MV-4-11 (cell line): ENCODE data around the gene BICD2.
A peak's percentile ranks its signal among the peaks of the same experiment; 100 is the strongest.

Experiments used
- DNase-seq: peaks from one replicate; lab custom pipeline; 2025; lab: John Stamatoyannopoulos, UW

BICD2 gene

DNA sequence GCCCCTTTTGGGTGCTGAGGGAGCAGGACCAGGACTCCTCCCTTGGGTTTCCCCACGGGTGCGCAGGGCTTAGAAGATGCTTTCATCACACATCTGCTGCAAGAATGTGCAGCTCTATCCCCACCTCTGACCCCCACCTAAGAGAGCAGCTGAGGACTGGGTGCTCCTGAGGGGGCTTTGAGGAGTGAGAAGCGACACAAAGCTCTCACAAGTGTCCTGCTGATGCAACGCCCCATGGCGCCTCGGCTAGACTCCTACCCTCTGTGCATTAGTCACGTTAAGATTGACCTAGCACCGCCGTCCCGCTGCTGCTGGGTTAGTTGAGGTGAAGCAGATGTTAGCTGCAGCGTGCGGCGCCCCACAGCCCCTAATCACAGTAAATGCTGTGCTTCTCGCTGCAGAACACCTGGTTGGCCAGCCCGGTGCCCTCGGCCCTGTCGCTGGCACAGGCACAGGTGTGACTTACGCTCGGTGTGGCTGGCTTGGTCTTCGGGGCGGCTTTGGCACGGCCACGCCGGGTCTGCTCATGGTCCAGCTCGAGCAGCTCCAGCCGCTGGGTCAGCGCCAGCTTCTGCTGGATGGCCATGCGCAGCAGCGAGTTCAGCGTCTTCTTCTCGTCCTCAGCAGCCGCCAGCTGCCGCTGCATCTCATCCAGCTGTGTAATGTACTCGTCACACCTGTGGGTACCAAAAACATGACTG is 49.7 kb downstream of the BICD2 start:
- DNase-seq: no peak

- DNase-seq: no peak
These were observed 50.6 kb downstream of the BICD2 start for GRCh38 chr9:92714016-92714415.

GRCh38 chr9:92713528-92713927 is 51.1 kb downstream of the BICD2 start:
- no peak for DNase-seq

- no peak for DNase-seq
These were observed 51.9 kb downstream of the BICD2 start for GRCh38 chr9:92712767-92713166.

DNA sequence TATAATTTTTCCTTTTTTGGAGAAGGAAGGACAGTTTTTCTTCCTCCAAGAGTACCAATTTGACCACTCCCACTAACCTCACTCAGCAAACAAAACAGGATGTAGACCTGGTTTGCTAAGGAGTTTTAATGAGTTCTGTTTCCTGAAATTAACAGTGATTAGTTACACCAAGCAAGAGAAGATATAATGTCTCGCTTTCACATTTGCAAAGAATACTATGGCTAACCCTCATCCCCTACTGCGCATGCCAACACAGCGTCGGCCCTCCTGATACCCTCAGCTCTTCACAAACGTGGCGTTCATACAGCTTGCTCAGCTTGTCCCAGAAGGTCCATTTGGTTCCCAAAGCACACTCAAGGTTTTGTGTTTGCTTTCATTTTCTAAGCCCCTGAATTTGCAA is 52.8 kb downstream of the BICD2 start:
- DNase-seq: no peak

- DNase-seq: no peak
These were observed 53.5 kb downstream of the BICD2 start for GRCh38 chr9:92711146-92711545.

DNA sequence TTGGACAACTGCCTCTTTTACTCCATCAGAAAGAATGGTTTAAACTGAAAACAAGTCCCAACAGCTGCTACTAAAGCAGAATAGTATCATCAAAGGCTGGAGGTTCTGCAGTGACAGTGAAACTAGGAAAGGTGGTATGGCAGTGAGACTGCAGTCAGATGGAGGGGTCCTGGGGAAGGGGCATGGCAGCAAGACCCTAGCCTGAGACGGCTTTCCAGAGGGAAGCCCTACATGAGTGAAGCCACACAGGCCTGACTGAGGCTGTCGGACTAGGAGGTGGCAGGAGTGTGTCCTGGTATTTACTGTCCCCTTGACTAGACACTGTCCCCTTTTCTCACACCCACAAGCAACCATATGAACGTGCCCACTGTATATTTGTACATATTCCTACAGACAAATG is 54.3 kb downstream of the BICD2 start:
- DNase-seq: no peak

DNA sequence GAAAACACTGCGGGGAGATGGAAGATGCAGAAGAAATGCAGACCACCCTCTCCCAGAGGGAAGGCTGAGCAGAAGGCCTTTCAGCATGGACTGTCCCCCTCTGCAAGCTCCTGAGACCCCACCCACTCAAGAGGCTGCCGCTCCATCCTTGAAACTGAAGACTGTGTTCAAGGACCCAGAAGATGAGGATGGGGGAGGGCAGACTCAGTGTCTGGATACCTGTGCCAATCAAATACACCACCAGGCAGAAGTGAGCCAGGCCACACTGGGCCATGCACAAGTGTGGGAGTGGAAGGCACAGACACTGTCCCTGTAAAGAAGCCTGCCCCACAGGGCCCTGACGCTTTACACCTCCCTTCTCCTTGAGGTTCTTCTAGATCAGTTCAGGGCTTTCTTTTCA is 54.7 kb downstream of the BICD2 start:
- DNase-seq: no peak

- no peak for DNase-seq
These were observed 55.4 kb downstream of the BICD2 start for GRCh38 chr9:92709240-92709639.

DNA sequence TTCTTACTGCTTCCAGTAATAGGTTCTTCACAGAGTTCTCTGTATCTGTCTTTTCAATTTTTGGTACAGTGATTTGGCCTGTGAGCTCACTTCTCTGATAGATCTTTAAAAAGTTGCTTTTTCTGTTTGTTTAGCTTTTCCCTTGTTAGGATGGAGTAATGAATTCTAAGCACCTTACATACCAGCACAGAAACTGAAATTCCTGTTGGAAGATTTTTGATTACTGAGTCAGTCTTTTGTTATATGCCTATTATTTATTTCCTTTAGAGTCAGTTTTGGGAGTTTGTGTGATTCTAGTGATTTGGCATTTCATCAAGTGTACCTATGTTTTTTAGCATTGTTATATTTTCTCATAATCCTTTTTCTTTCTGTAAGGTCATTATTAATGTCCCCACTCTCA is 57.1 kb downstream of the BICD2 start:
- DNase-seq: no peak

GRCh38 chr9:92706218-92706940 is 58.3 kb downstream of the BICD2 start:
- no peak for DNase-seq

GRCh38 chr9:92704528-92704927 is 60.1 kb downstream of the BICD2 start:
- DNase-seq: no peak

GRCh38 chr9:92696619-92697018 is 68.0 kb downstream of the BICD2 start:
- DNase-seq: peak; percentile 19

GRCh38 chr9:92686954-92687353 is 77.7 kb downstream of the BICD2 start:
- DNase-seq: no peak

GRCh38 chr9:92685022-92685421 is 79.6 kb downstream of the BICD2 start:
- DNase-seq: no peak

DNA sequence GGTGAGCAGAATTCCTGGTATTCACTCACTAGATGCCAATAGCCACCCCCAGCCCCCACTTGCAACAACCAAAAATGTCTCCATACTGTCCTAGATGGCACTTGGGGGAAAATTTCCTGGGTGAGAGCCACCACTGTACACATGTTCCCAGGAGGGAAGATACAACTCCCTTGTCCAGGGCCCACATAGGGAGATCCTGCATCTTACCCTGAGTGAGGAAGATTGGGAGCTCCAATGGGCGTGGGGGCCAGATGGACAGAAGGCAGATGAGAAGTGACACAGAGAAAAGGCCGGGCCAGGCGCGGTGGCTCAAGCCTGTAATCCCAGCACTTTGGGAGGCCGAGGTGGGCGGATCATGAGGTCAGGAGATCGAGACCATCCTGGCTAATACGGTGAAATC is 82.4 kb downstream of the BICD2 start:
- no peak for DNase-seq

GRCh38 chr9:92680166-92681119 is 84.2 kb downstream of the BICD2 start:
- no peak for DNase-seq

DNA sequence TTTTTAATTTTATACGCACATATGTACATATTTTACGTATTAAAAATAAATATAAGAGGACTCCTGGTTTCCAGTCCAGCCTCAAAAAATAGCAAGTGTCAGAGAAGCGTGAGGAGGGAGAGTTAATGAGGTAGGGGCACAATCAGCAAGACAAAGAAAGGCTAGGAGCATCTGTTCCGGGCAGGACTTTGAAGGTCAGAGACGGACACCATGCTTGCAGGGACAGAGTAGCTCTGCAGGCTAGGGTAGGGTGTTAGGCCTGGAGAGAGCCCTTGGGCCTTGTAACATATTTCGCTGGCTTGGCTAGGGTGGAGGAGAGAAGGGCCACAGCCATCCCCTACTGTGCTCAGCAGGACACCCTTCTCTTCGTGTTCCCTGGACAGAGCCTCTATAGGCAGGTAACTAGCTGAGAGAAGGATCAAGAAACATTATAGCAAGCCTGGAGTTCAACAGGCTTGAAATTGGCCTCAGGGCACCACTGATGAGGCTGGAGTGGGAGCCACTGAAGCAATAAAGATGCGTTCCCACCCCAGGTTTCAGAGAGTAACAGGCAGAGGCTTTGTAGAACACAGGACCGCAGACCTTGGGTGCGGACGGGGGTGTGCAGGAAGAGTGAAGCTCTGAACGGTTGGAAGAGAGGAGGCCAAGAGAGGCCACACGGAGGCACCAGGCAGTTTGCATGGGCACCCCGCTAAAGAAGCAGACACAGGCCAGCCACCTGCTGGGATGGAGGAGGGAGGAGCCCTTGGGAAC is 85.0 kb downstream of the BICD2 start:
- DNase-seq: no peak

DNA sequence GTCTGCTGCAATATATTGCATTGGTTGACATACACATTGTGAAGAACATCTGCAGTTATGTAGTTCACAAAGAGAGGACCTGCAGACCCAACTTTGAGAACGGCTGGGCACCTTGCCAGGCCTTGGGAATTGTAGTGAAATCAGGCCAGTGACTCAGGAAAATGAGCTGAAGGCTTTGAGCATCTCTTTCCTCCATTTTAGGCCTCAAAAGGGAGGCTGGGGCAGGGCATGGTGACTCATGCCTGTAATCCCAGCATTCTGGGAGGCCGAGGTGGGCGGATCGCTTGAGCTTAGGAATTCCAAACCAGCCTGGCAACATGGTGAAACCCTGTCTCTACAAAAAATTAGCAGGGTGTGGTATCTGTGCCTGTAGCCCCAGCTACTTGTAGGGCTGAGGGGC is 93.3 kb downstream of the BICD2 start:
- no peak for DNase-seq

DNA sequence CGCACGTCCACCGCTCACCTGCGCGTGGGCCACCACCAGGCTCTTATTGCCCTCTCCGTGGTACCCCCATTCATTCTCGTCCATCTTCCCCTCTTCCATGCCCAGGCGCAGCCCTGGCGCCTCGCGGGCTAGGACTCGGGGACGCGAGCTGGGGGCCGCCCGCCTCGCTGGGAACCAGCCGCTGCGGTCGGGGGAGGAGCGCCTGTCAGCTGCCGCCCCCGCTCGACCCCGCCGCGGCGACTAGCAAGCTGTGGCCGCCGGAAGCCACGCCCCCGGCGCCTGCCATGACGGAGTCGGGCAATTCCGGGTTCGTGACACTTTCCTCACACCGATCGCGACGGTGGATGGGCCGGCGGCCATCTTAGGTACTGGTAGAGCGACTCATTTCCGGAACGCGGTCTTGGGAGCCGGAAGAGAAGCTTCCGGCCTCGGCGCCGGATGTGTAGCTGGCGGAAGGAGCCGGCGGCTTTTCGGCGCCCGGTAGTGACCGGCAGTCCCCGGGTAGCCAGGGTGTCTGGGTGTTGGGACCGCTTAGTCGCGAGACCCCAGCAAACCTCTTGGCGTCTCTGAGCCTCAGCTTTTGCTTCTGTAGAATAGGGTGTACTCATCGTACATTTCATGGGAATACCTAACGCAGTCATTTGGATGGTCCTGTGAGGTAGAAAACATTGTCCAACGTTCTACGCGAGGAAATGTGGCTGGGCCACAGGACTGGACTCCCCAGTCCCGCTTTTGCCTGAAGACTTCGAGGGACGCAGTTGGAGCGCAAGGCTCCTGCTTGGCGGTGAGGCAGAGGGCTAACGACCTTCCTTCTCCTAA is 94.5 kb downstream of the BICD2 start, which contains the start of gene IPPK:
Gene IPPK, minus strand, starts transcription at position 242 of the 819 bp plus-strand sequence. Its CDS starts 143 bp downstream, at position 99.
- DNase-seq: peak; percentile 99

- no peak for DNase-seq
These were observed 95.1 kb downstream of the BICD2 start for GRCh38 chr9:92669527-92669889.
